Stimulated activated CD8-positive, alpha-beta memory T cell treated with anti-CD3 and anti-CD28 coated beads, Interleukin-12 subunit alpha, Interleukin-12 subunit beta, amount 100 ng/mL, for 24 hours (primary cell): ENCODE data around the gene SYNGR2.

Source experiments
- DNase-seq: peaks from one replicate; pipeline ENCODE4 v3.0.0-alpha.2; 2020; ENCODE audit errors: extremely low read depth

SYNGR2 gene

DNA sequence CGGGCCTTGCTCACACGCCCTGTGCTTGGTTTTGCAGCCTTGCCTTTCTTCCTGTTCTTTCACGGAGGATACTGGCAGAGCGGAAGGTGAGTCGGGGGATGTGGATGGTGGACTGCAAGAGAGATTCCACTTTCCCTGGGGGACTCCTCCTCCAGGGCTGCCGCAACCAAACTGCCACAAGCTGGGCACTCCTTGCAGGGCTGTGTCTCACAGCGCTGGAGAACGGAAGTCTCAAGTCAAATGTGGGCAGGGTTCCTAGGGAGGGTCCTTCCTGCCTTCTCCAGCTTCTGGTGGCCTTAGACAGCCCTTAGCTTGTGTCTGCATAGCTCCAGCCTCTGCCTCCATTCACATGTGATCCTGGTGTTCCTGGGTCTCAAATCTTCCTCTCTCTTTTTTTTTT lies 34.3 kb downstream of the SYNGR2 start:
- DNase-seq, result no peak

DNA sequence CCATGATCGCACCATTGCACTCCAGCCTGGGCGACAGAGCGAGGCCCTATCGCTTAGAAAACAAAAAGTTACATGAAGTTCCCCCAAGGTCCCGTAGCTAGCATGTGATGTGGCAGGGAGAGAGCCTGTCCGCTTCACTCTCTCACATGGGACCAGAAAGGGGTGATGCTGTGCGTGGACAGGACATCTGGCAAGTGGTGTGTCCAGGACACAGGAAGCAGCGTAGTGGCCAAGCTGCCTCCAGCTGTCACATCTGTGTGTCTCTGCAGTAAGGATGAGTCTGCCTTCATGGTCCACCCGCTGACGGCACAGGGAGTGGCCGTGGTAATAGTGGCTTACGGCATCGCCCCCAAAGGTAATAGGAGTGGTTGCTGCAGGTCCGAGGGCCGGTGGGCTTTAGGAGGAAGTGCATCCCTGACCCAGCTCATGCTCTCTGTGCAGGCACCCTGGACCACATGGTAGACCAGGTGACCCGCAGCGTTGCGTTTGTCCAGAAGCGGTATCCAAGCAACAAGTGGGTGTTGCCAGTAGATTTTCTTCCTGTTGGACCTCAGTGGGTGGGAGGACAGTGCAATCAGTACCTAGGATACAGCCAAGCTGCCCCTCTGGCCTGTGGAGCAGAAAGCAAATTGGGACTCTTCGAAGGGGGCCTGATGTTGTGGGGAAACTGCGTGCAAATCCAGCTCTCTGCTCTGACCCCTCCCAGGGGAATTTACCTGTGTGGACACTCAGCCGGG lies 36.2 kb downstream of the SYNGR2 start:
- DNase-seq, result no peak

DNA sequence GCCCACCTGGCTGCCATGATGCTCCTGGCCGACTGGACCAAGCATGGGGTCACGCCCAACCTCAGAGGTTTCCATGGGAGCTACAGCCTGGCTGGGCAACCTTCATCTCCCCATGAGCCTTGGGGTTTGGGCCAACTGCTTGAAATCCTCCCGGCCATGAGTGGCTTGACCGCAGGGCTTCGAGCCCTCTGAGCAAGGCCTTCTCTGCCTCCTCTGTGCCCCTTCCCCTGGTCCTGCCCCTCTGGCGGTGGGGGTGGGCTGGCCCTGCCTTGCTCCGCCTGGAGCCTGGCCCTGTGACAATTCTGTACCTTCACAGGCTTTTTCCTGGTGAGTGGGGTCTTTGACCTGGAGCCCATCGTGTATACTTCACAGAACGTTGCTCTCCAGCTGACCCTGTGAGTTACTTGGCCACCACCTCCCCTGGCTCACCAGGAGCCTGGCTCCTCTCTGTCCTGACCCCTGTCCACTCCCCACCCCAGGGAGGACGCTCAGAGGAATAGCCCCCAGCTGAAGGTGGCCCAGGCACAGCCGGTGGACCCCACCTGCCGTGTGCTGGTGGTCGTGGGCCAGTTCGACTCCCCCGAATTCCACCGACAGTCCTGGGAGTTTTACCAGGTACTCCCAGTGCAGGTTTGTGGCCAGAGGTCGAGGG lies 36.9 kb downstream of the SYNGR2 start:
- DNase-seq, result no peak

DNA sequence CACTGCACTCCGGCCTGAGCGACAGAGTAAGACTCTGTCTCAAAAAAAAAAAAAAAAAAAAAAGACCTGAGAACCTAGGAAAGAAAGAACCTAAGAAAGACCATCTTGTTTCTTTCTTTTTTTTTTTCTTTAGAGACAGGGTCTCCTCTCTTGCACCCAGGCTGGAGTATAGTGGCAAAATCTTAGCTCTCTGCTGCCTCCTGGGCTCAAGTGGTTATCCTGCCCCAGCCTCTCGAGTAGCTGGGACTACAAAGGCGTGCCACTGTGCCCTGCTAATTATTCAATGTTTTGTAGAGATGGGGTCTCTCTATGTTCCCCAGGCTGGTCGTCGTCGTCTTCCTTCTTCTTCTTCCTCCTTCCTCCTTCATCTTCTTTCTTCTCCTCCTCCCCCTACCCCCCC lies 37.9 kb downstream of the SYNGR2 start:
- DNase-seq, result no peak

DNA sequence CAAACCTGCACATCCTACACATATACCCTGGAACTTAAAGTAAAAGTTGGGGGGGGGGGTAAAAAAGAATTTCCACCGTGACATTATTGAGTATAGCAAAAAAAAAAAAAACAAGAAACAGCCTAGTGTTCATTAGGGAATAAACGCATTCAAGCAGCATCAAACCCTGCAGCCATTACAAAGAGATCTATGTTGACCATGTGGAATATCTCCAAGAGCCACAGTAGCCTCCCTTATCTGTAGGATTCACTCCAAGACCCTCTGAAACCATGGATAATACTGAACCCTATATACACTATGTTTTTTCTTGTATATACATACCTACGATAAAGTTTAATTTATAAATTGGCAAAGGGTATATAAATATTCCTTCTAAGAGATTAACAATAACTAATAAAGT lies 40.1 kb downstream of the SYNGR2 start:
- DNase-seq, result no peak

DNA sequence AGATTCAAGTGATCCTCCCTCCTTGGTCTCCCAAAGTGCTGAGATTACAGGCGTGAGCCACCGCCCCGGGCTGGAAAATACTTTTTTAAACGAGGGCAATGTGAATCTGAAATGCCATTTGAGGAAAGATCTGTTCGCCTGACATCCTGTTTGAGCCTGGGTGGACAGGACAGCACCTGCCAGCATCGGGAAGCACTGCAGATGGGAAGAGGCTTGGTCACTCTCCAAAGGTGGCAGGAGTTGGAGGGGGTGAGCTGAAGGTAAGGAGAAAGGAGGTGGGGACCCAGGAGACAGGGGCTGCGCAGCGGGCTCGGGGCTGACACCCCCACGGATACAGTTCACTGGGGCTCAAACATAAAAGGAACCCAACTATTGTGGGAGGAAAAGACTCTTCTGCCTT lies 41.7 kb downstream of the SYNGR2 start:
- DNase-seq, result no peak

DNA sequence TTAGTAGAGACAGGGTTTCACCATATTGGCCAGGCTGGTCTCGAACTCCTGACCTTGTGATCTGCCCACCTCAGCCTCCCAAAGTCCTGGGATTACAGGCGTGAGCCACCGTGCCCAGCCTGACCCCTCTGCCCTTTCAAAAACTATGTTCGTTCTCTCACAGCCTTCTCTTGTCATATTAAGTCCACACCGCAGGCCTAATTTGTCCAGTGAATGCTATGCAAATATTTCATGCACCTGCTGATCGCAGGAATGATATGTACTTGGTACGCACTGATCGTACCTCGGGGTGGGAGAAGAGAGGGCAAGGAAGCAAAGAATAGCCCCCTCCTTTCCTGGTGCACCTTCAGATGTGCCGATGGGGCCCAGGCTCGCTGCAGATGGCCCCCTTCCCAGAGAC lies 42.7 kb downstream of the SYNGR2 start:
- DNase-seq, result no peak

DNA sequence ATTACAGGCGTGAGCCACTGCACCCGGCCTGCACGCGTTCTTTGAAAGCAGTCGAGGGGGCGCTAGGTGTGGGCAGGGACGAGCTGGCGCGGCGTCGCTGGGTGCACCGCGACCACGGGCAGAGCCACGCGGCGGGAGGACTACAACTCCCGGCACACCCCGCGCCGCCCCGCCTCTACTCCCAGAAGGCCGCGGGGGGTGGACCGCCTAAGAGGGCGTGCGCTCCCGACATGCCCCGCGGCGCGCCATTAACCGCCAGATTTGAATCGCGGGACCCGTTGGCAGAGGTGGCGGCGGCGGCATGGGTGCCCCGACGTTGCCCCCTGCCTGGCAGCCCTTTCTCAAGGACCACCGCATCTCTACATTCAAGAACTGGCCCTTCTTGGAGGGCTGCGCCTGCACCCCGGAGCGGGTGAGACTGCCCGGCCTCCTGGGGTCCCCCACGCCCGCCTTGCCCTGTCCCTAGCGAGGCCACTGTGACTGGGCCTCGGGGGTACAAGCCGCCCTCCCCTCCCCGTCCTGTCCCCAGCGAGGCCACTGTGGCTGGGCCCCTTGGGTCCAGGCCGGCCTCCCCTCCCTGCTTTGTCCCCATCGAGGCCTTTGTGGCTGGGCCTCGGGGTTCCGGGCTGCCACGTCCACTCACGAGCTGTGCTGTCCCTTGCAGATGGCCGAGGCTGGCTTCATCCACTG lies 45.8 kb downstream of the SYNGR2 start, which contains the start of gene BIRC5:
TSS of gene BIRC5 (plus strand) at position 238 of the 690 bp plus-strand sequence. CDS start at position 302, 64 bp downstream.
- DNase-seq, result peak; percentile 86

DNA sequence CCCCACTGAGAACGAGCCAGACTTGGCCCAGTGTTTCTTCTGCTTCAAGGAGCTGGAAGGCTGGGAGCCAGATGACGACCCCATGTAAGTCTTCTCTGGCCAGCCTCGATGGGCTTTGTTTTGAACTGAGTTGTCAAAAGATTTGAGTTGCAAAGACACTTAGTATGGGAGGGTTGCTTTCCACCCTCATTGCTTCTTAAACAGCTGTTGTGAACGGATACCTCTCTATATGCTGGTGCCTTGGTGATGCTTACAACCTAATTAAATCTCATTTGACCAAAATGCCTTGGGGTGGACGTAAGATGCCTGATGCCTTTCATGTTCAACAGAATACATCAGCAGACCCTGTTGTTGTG lies 46.3 kb downstream of the SYNGR2 start:
- no peak for DNase-seq

DNA sequence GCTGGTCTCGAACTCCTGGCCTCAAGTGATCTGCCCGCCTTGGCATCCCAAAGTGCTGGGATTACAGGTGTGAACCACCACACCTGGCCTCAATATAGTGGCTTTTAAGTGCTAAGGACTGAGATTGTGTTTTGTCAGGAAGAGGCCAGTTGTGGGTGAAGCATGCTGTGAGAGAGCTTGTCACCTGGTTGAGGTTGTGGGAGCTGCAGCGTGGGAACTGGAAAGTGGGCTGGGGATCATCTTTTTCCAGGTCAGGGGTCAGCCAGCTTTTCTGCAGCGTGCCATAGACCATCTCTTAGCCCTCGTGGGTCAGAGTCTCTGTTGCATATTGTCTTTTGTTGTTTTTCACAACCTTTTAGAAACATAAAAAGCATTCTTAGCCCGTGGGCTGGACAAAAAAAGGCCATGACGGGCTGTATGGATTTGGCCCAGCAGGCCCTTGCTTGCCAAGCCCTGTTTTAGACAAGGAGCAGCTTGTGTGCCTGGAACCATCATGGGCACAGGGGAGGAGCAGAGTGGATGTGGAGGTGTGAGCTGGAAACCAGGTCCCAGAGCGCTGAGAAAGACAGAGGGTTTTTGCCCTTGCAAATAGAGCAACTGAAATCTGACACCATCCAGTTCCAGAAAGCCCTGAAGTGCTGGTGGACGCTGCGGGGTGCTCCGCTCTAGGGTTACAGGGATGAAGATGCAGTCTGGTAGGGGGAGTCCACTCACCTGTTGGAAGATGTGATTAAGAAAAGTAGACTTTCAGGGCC lies 51.2 kb downstream of the SYNGR2 start:
- DNase-seq, result no peak
